C4-2B (cell line): Measurements from ENCODE around the gene OPN1SW.

Experiments used
- ZFX ChIP-seq: fragments of 450-650 bp; IDR thresholded peaks from 2 replicates; pipeline ENCODE4 v1.6.1; 2017
- TF ChIP-seq, protein P1 (sequence below): fragments of 450-650 bp; conservative IDR thresholded peaks from 2 replicates; pipeline ENCODE4 v1.5.1; 2017; ENCODE audit warnings: mild to moderate bottlenecking

DNA sequence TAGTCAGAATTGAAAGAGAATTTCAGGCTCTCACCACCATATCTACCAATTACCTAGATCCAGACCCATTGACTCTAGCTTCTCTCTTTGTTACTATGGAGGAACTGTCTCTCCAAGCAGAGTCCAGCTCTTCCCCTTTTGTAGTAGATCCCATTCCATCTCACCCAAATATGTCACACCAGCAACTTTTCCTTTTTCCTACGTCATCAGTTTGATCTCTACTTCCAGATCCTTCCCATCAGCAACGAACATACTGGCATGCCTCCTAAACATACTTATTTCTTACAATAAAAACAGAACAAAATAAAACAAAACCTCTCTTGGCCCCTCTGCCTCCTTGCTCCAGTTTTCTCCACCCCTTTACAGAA is 42.3 kb downstream of the OPN1SW start:
- TF ChIP-seq, protein P1, sequence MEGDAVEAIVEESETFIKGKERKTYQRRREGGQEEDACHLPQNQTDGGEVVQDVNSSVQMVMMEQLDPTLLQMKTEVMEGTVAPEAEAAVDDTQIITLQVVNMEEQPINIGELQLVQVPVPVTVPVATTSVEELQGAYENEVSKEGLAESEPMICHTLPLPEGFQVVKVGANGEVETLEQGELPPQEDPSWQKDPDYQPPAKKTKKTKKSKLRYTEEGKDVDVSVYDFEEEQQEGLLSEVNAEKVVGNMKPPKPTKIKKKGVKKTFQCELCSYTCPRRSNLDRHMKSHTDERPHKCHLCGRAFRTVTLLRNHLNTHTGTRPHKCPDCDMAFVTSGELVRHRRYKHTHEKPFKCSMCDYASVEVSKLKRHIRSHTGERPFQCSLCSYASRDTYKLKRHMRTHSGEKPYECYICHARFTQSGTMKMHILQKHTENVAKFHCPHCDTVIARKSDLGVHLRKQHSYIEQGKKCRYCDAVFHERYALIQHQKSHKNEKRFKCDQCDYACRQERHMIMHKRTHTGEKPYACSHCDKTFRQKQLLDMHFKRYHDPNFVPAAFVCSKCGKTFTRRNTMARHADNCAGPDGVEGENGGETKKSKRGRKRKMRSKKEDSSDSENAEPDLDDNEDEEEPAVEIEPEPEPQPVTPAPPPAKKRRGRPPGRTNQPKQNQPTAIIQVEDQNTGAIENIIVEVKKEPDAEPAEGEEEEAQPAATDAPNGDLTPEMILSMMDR = no peak
- TF ChIP-seq ZFX = no peak
